Epithelial cell of esophagus (primary cell): ENCODE results near the gene NFYA.

Source experiments
- DNase-seq: peaks from one replicate; pipeline ENCODE4 v3.0.0; 2010; ENCODE audit warnings: low read depth
- H3K4me3 ChIP-seq: 2 replicates; pipeline ENCODE4 v1.5.1; 2011; ENCODE audit warnings: mild to moderate bottlenecking, low read length, control low read depth
- TF ChIP-seq, protein P1 (sequence below): IDR thresholded peaks from 2 replicates; pipeline ENCODE4 v1.5.1; 2011; ENCODE audit warnings: low read depth, mild to moderate bottlenecking, low read length, control low read depth, inconsistent platforms; ENCODE audit not compliant: insufficient read depth; ENCODE audit errors: missing control alignments

NFYA gene

GRCh38 chr6:41071923-41072835, 595 bp upstream of the NFYA start, which contains the start of gene OARD1:
TSS of gene OARD1 (minus strand) at chr6:41072356. CDS start at chr6:41071634, 722 bp downstream.
- peak; percentile 99 for DNase-seq
- peak within 1 kb of the TSS; percentile 81 for H3K4me3 ChIP-seq
- TF ChIP-seq, protein P1, sequence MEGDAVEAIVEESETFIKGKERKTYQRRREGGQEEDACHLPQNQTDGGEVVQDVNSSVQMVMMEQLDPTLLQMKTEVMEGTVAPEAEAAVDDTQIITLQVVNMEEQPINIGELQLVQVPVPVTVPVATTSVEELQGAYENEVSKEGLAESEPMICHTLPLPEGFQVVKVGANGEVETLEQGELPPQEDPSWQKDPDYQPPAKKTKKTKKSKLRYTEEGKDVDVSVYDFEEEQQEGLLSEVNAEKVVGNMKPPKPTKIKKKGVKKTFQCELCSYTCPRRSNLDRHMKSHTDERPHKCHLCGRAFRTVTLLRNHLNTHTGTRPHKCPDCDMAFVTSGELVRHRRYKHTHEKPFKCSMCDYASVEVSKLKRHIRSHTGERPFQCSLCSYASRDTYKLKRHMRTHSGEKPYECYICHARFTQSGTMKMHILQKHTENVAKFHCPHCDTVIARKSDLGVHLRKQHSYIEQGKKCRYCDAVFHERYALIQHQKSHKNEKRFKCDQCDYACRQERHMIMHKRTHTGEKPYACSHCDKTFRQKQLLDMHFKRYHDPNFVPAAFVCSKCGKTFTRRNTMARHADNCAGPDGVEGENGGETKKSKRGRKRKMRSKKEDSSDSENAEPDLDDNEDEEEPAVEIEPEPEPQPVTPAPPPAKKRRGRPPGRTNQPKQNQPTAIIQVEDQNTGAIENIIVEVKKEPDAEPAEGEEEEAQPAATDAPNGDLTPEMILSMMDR: no peak

DNA sequence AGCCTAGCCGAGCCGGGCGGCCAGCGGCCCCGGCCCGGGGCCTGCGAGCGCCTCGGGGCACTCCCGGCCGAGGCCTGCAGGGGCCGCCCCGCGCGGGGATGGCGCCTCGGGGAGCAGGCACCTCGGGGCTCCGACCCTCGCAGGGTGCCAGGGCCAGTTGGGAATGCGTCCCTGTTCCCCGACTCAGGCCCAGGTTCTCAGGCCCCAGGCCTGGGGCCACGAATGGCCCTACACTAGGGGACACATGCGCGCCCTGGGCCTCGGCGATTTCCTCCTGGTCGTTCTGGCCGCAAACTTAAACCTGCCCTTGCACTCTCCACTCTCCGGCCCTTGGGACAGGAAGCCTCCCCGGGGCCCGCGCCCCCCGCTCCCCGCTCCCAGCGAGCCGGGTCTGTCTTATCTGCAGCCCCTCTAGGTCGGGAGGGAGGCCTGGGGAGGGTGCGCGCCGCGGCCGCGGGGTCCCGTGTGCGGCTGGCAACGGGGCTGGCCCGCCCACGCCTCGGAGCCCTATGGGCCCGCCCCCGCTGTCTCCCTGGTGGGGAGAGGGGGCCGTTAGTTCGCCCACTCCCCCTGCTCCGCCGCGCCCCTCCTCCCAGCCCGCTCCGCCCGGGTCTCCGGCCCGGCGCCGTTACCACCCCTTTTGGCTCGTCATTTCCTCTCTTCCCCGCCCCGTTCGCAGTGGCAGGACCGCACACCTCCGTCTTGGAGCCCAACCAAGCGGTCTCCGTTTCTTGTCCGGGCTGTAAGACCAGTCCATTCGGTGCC, 611 bp downstream of the NFYA start:
- peak overlapping the region; percentile 81 for H3K4me3 ChIP-seq
- TF ChIP-seq, protein P1: no peak
- peak; percentile 84 for DNase-seq

GRCh38 chr6:41073968-41074691, 1.4 kb downstream of the NFYA start:
- H3K4me3 ChIP-seq: peak overlapping the region; percentile 81
- TF ChIP-seq, protein P1: peak; percentile 2
- DNase-seq: peak; percentile 13

- peak; percentile 21 for DNase-seq
- H3K4me3 ChIP-seq: peak overlapping the region; percentile 81
- TF ChIP-seq, protein P1: no peak
These were observed 2.1 kb downstream of the NFYA start for GRCh38 chr6:41074692-41075436.

GRCh38 chr6:41075651-41076626, 3.2 kb downstream of the NFYA start:
- TF ChIP-seq, protein P1: no peak
- H3K4me3 ChIP-seq: no peak overlapping the region
- no peak for DNase-seq
